Activated CD4-positive, alpha-beta memory T cell treated with anti-CD3 and anti-CD28 coated beads, Interleukin-2, amount 10 ng/mL, durations not matched to agents 7 days and 5 days (primary cell): ENCODE measurements around the gene WWTR1. TPM values are rescaled to one million over a fixed set of nuclear protein-coding genes. Genes with fewer than 3 reads are reported as not detected.

Experiments used
- CTCF ChIA-PET: fragments of 350-600 bp; sonication (Branson Sonifier 250); formaldehyde crosslinking; loops from one replicate; lab custom pipeline; 2021; ENCODE audit warnings: antibody characterized with exemption, inconsistent platforms; lab: Charles Lee
- POLR2A ChIA-PET: fragments of 350-600 bp; sonication (Branson Sonifier 250); formaldehyde crosslinking; loops from one replicate; lab custom pipeline; 2021; ENCODE audit warnings: antibody characterized with exemption; lab: Charles Lee
- DNase-seq: peaks from one replicate; pipeline ENCODE4 v3.0.0-alpha.2; 2020
- H3K27ac Mint-ChIP-seq: one replicate; pipeline ENCODE4 v1.8.0; 2021; ENCODE audit warnings: mild to moderate bottlenecking, mixed read lengths
- H3K27me3 Mint-ChIP-seq: one replicate; pipeline ENCODE4 v1.8.0; 2021; ENCODE audit warnings: mixed read lengths
- H3K36me3 Mint-ChIP-seq: one replicate; pipeline ENCODE4 v1.8.0; 2021; ENCODE audit warnings: low read depth, mixed read lengths
- H3K4me1 Mint-ChIP-seq: one replicate; pipeline ENCODE4 v1.8.0; 2021; ENCODE audit warnings: mixed read lengths
- H3K4me3 Mint-ChIP-seq: one replicate; pipeline ENCODE4 v1.8.0; 2021; ENCODE audit warnings: mild to moderate bottlenecking, mixed read lengths
- H3K9me3 Mint-ChIP-seq: one replicate; pipeline ENCODE4 v1.8.0; 2021; ENCODE audit warnings: mixed read lengths
- total RNA-seq, 2 experiments: library from RNA; stranded (reverse); gene quantifications; one replicate each; pipeline ENCODE4 v1.2.3, GENCODE V29; 2021

WWTR1 gene
- total RNA-seq, 2 experiments from 2014 or later: 1.9 to 2.1 TPM

GRCh38 chr3:149590691-149591441 lies 67.0 kb downstream of the WWTR1 start:
- H3K27ac Mint-ChIP-seq: no peak overlapping the region
- no peaks in the 10 kb centered on the region for H3K9me3 Mint-ChIP-seq
- ChIA-PET POLR2A (no interaction called here), CTCF (interaction anchor here (1.3 kb wide), 1 partner anchor 12 kb away, joined by 3 read pairs; no protein-coding TSS in a partner anchor)
- H3K36me3 Mint-ChIP-seq: no peaks in the 10 kb centered on the region
- H3K4me1 Mint-ChIP-seq: no peaks in the 10 kb centered on the region
- H3K27me3 Mint-ChIP-seq: peaks cover 10% of the 10 kb centered on the region
- DNase-seq: no peak
- H3K4me3 Mint-ChIP-seq: no peak overlapping the region

- POLR2A ChIA-PET: no interaction called here
- H3K27me3 Mint-ChIP-seq: peaks cover 16% of the 10 kb centered on the region
- no peak overlapping the region for H3K4me3 Mint-ChIP-seq
- no peaks in the 10 kb centered on the region for H3K9me3 Mint-ChIP-seq
- CTCF ChIA-PET: interaction anchor here (1.9 kb wide), 1 partner anchor 21 kb away, joined by 9 read pairs; no protein-coding TSS in a partner anchor
- no peak for DNase-seq
- H3K4me1 Mint-ChIP-seq: no peaks in the 10 kb centered on the region
- H3K27ac Mint-ChIP-seq: no peak overlapping the region
- H3K36me3 Mint-ChIP-seq: no peaks in the 10 kb centered on the region
Observed at GRCh38 chr3:149589332-149589731, 68.5 kb downstream of the WWTR1 start.

- H3K4me3 Mint-ChIP-seq: no peak overlapping the region
- ChIA-PET CTCF (interaction anchor here (1.9 kb wide), 1 partner anchor 20 kb away, joined by 9 read pairs; no protein-coding TSS in a partner anchor), POLR2A (no interaction called here)
- H3K4me1 Mint-ChIP-seq: no peaks in the 10 kb centered on the region
- no peaks in the 10 kb centered on the region for H3K36me3 Mint-ChIP-seq
- no peak for DNase-seq
- H3K9me3 Mint-ChIP-seq: no peaks in the 10 kb centered on the region
- no peak overlapping the region for H3K27ac Mint-ChIP-seq
- H3K27me3 Mint-ChIP-seq: peaks cover 20% of the 10 kb centered on the region
Observed at GRCh38 chr3:149588909-149589308, 68.9 kb downstream of the WWTR1 start.

GRCh38 chr3:149587383-149587782 lies 70.4 kb downstream of the WWTR1 start:
- Mint-ChIP-seq H3K36me3 (no peaks in the 10 kb centered on the region), H3K9me3 (no peaks in the 10 kb centered on the region), H3K4me1 (no peaks in the 10 kb centered on the region), H3K4me3 (no peak overlapping the region), H3K27ac (no peak overlapping the region), H3K27me3 (peaks cover 22% of the 10 kb centered on the region)
- ChIA-PET CTCF (interaction anchor here (0.6 to 1.9 kb wide), 3 partner anchors 19 to 185 kb away, joined by 5 to 9 read pairs (median 6); no protein-coding TSS in a partner anchor), POLR2A (no interaction called here)
- no peak for DNase-seq

- Mint-ChIP-seq H3K9me3 (no peaks in the 10 kb centered on the region), H3K4me3 (no peak overlapping the region), H3K27ac (no peak overlapping the region), H3K36me3 (no peaks in the 10 kb centered on the region), H3K4me1 (peaks cover under 1% of the 10 kb centered on the region), H3K27me3 (peaks cover 22% of the 10 kb centered on the region)
- ChIA-PET POLR2A (interaction anchor here (1.1 kb wide), 1 partner anchor 13 kb away, joined by 3 read pairs; no protein-coding TSS in a partner anchor), CTCF (interaction anchor here (0.6 to 1.8 kb wide), 3 partner anchors 18 to 185 kb away, joined by 3 to 6 read pairs (median 5); no protein-coding TSS in a partner anchor)
- no peak for DNase-seq
Observed at GRCh38 chr3:149586871-149587270, 71.0 kb downstream of the WWTR1 start.

GRCh38 chr3:149585401-149585726 lies 72.5 kb downstream of the WWTR1 start:
- CTCF ChIA-PET: interaction anchor here (1.1 kb wide), 1 partner anchor 73 kb away, joined by 3 read pairs; no protein-coding TSS in a partner anchor

GRCh38 chr3:149583921-149584635 lies 73.7 kb downstream of the WWTR1 start:
- ChIA-PET POLR2A (no interaction called here), CTCF (interaction anchor here (0.7 kb wide), 1 partner anchor 15 kb away, joined by 3 read pairs; no protein-coding TSS in a partner anchor)
- no peaks in the 10 kb centered on the region for H3K36me3 Mint-ChIP-seq
- DNase-seq: no peak
- H3K9me3 Mint-ChIP-seq: no peaks in the 10 kb centered on the region
- peaks cover 22% of the 10 kb centered on the region for H3K27me3 Mint-ChIP-seq
- no peak overlapping the region for H3K27ac Mint-ChIP-seq
- no peak overlapping the region for H3K4me3 Mint-ChIP-seq
- peaks cover 26% of the 10 kb centered on the region for H3K4me1 Mint-ChIP-seq

More at GRCh38 chr3:149585401-149585726, 72.5 kb downstream of the WWTR1 start:
- Mint-ChIP-seq H3K36me3 (no peaks in the 10 kb centered on the region), H3K27ac (no peak overlapping the region), H3K9me3 (no peaks in the 10 kb centered on the region), H3K4me1 (peaks cover 13% of the 10 kb centered on the region), H3K27me3 (peaks cover 24% of the 10 kb centered on the region), H3K4me3 (no peak overlapping the region)
- POLR2A ChIA-PET: no interaction called here
- DNase-seq: no peak

- H3K4me3 Mint-ChIP-seq: no peak overlapping the region
- peaks cover 32% of the 10 kb centered on the region for H3K4me1 Mint-ChIP-seq
- DNase-seq: no peak
- POLR2A ChIA-PET: no interaction called here
- CTCF ChIA-PET: interaction anchor here (2.2 kb wide), 1 partner anchor 226 kb away, joined by 7 read pairs; no protein-coding TSS in a partner anchor
- H3K27ac Mint-ChIP-seq: no peak overlapping the region
- no peaks in the 10 kb centered on the region for H3K36me3 Mint-ChIP-seq
- H3K9me3 Mint-ChIP-seq: no peaks in the 10 kb centered on the region
- peaks cover 22% of the 10 kb centered on the region for H3K27me3 Mint-ChIP-seq
Observed at GRCh38 chr3:149582395-149582794, 75.4 kb downstream of the WWTR1 start.

GRCh38 chr3:149581681-149582370 lies 76.0 kb downstream of the WWTR1 start:
- DNase-seq: no peak
- H3K4me1 Mint-ChIP-seq: peaks cover 32% of the 10 kb centered on the region
- H3K36me3 Mint-ChIP-seq: no peaks in the 10 kb centered on the region
- ChIA-PET CTCF (interaction anchor here (2.2 kb wide), 1 partner anchor 226 kb away, joined by 7 read pairs; no protein-coding TSS in a partner anchor), POLR2A (no interaction called here)
- H3K4me3 Mint-ChIP-seq: no peak overlapping the region
- H3K9me3 Mint-ChIP-seq: no peaks in the 10 kb centered on the region
- peaks cover 20% of the 10 kb centered on the region for H3K27me3 Mint-ChIP-seq
- no peak overlapping the region for H3K27ac Mint-ChIP-seq

- POLR2A ChIA-PET: no interaction called here
- CTCF ChIA-PET: interaction anchor here (2.2 to 3.8 kb wide), 4 partner anchors 11 to 227 kb away, joined by 7 to 24 read pairs (median 10); partner anchors contain the start of gene COMMD2
- Mint-ChIP-seq H3K9me3 (no peaks in the 10 kb centered on the region), H3K4me3 (no peak overlapping the region), H3K27ac (no peak overlapping the region), H3K27me3 (peaks cover 18% of the 10 kb centered on the region), H3K4me1 (peaks cover 37% of the 10 kb centered on the region), H3K36me3 (no peaks in the 10 kb centered on the region)
- no peak for DNase-seq
Observed at GRCh38 chr3:149581248-149581647, 76.6 kb downstream of the WWTR1 start.

- Mint-ChIP-seq H3K9me3 (no peaks in the 10 kb centered on the region), H3K4me3 (no peak overlapping the region), H3K27me3 (peaks cover 18% of the 10 kb centered on the region), H3K36me3 (no peaks in the 10 kb centered on the region), H3K4me1 (peaks cover 49% of the 10 kb centered on the region), H3K27ac (peak overlapping the region; percentile 61)
- CTCF ChIA-PET: interaction anchor here (0.6 to 3.8 kb wide), 8 partner anchors 9 to 228 kb away, joined by 3 to 24 read pairs (median 6); partner anchors contain the start of gene COMMD2
- POLR2A ChIA-PET: interaction anchor here (0.7 to 0.9 kb wide), 2 partner anchors 11 to 12 kb away, joined by 3 to 4 read pairs; no protein-coding TSS in a partner anchor
- peak; percentile 16 for DNase-seq
Observed at GRCh38 chr3:149579838-149580542, 77.8 kb downstream of the WWTR1 start.

- Mint-ChIP-seq H3K4me1 (peaks cover 53% of the 10 kb centered on the region), H3K9me3 (peaks cover 4% of the 10 kb centered on the region), H3K36me3 (no peaks in the 10 kb centered on the region), H3K4me3 (no peak overlapping the region), H3K27ac (peak overlapping the region; percentile 10), H3K27me3 (peaks cover 11% of the 10 kb centered on the region)
- CTCF ChIA-PET: interaction anchor here (1.0 to 3.8 kb wide), 6 partner anchors 8 to 229 kb away, joined by 3 to 24 read pairs (median 6); partner anchors contain the start of gene COMMD2
- no peak for DNase-seq
- POLR2A ChIA-PET: interaction anchor here (0.7 kb wide), 1 partner anchor 10 kb away, joined by 3 read pairs; no protein-coding TSS in a partner anchor
Observed at GRCh38 chr3:149579161-149579560, 78.7 kb downstream of the WWTR1 start.
